NT2/D1 (cell line): Measurements from ENCODE around the gene TCF19.

Experiments used
- SUZ12 ChIP-seq: IDR thresholded peaks from 2 replicates; pipeline ENCODE4 v1.6.1; 2011; ENCODE audit not compliant: insufficient read length, insufficient read depth; ENCODE audit errors: extremely low read depth
- YY1 ChIP-seq: IDR thresholded peaks from 2 replicates; pipeline ENCODE4 v1.6.1; 2011; ENCODE audit not compliant: insufficient read length, insufficient read depth
- ZNF274 ChIP-seq: IDR thresholded peaks from 2 replicates; pipeline ENCODE4 v1.6.1; 2011; ENCODE audit warnings: mild to moderate bottlenecking, low read depth, low read length

- TF ChIP-seq YY1 (no peak), ZNF274 (no peak), SUZ12 (no peak)
Observed at GRCh38 chr6:31170600-31170881, 12.2 kb downstream of the TCF19 start, which contains the start of gene POU5F1.
